Vagina (tissue), 2 donors: ENCODE measurements around the gene SBNO1.

Experiments used
- CTCF ChIP-seq, 3 experiments: fragments of 450-650 bp in 2 of 3; fragments of 200-600 bp in 1 of 3; sonication (generic) in 1 of 3; IDR thresholded peaks; one replicate each; pipeline ENCODE4 v1.5.1; 2017 to 2019; ENCODE audit warnings: antibody characterized with exemption in 3 of 3, mild to moderate bottlenecking in 2 of 3, moderate library complexity in 2 of 3
- POLR2A ChIP-seq, 2 donors: fragments of 450-650 bp; IDR thresholded peaks; one replicate each; pipeline ENCODE4 v1.6.1; 2017; ENCODE audit warnings: antibody characterized with exemption in 2 of 2, mild to moderate bottlenecking in 2 of 2, moderate library complexity in 2 of 2
- POLR2AphosphoS5 ChIP-seq, 2 donors: sonication (generic); formaldehyde crosslinking; IDR thresholded peaks; one replicate each; pipeline ENCODE4 v1.9.0; 2017; ENCODE audit warnings: antibody characterized with exemption in 2 of 2, mild to moderate bottlenecking in 2 of 2, low read depth in 1 of 2; ENCODE audit not compliant: insufficient read depth in 1 of 2

DNA sequence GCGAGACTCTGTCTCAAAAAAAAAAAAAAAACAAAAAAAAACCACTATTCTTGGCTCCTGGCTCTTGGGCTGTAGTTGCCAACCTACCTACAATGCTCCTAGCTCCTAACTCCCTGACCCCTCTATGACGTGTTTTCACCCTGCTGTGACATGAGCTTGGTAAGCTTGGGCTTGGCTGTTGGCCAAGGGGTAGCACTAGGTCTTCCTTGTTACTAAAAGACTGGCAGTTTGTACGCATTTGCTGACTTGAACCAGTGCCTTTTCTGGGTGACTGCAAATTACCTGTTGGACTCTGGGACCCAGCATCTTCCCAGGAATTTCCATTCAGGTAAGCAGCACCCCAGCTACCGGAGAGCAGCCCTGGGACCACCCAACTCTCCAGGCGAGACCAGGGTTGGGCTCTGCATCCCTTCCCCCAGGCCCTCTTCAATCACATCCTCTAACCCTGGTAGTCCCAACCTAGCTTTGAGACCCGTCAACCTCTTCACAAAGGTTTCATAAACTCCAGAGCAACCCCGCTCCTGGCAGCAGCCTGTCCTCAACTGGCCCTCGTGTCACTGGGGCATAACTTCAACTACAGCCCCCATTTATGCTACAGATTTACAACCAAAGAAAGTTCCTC lies 101.3 kb downstream of the SBNO1 start:
- TF ChIP-seq CTCF (IDR thresholded peaks at IDR 0.05) (no peak), POLR2A (IDR thresholded peaks at IDR 0.05) (no peak), POLR2AphosphoS5 (IDR thresholded peaks at IDR 0.05; ENCODE audit: insufficient read depth in 1 of 2, low read depth in 1 of 2) (no peak)
